IgD-negative memory B cell (primary cell): ENCODE results near the gene NEDD9. TPM values are rescaled to one million over a fixed set of nuclear protein-coding genes. Genes with fewer than 3 reads are reported as not detected.

ENCODE experiments used
- H3K27ac Mint-ChIP-seq, 3 donors: one replicate each; pipeline ENCODE4 v1.8.0; 2020 to 2022; ENCODE audit warnings: mild to moderate bottlenecking in 3 of 3, mixed read lengths in 3 of 3, moderate library complexity in 1 of 3
- H3K27me3 Mint-ChIP-seq: one replicate; pipeline ENCODE4 v1.8.0; 2021; ENCODE audit warnings: mixed read lengths
- H3K36me3 Mint-ChIP-seq: one replicate; pipeline ENCODE4 v1.8.0; 2020; ENCODE audit warnings: mild to moderate bottlenecking, mixed read lengths
- H3K4me1 Mint-ChIP-seq, 3 donors: one replicate each; pipeline ENCODE4 v1.8.0; 2020 to 2022; ENCODE audit warnings: mixed read lengths in 3 of 3, mild to moderate bottlenecking in 1 of 3
- H3K4me3 Mint-ChIP-seq, 4 donors: one replicate each; pipeline ENCODE4 v1.8.0; 2020 to 2022; ENCODE audit warnings: mild to moderate bottlenecking in 4 of 4, mixed read lengths in 4 of 4, moderate library complexity in 3 of 4
- H3K9me3 Mint-ChIP-seq, 3 donors: one replicate each; pipeline ENCODE4 v1.8.0; 2020 to 2021; ENCODE audit warnings: mixed read lengths in 3 of 3, mild to moderate bottlenecking in 1 of 3
- polyA plus RNA-seq: library from polyadenylated mRNA; unstranded; fragments of 300-500 nt; fragmentation: Illumina TruSeq; gene quantifications from one replicate; pipeline ENCODE4 v1.2.3, GENCODE V29; 2021

Gene NEDD9
- polyA plus RNA-seq, 1 donor from 2014 or later, result 32.4 TPM

DNA sequence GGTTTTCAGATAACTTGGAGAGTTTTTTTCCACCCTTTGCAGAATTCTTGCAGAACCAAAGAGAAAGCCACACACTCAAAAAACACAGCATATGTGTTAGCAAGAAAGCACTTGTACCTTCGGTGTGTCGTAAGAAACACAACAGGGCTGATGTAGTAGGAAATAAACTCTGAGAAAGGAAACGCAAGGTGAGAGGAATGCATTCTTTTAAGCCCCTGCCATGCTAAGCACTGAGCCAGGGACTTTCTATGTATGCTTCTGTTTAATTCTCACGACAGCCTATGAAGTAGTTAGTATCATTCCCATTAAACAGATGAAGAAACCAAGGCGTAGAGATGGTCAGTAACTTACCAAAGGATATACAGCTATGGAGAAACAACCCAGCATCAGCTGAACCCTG, 23.1 kb downstream of the NEDD9 start:
- Mint-ChIP-seq H3K27me3 (no peaks in the 10 kb centered on the region), H3K27ac (no peak overlapping the region), H3K4me3 (no peak overlapping the region), H3K36me3 (peaks cover 16% of the 10 kb centered on the region), H3K4me1 (peaks cover 5 to 10% (median 9%) of the 10 kb centered on the region in 3 donors), H3K9me3 (no peaks in the 10 kb centered on the region)

DNA sequence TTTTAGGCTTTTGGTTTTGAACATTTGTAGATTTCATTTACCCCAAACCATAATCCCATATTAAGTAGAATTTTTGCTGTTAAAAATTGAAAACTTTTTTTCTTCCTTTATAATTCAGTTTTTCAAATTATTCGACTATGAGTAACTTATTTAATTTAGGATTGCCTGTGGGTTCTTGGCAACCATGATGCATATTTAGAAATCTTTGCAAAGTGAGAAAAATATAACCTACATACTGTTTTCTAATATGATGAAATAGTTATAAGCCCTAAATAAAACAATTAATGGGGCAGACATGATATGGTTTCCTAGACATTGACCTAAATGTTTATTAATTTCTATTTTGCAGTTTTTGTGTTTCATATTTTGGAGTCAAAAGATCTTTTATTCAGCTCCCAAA, 23.6 kb downstream of the NEDD9 start:
- Mint-ChIP-seq H3K27ac (no peak overlapping the region), H3K36me3 (peaks cover 15% of the 10 kb centered on the region), H3K27me3 (no peaks in the 10 kb centered on the region), H3K9me3 (no peaks in the 10 kb centered on the region), H3K4me3 (no peak overlapping the region), H3K4me1 (peaks cover 5 to 10% (median 9%) of the 10 kb centered on the region in 3 donors)

DNA sequence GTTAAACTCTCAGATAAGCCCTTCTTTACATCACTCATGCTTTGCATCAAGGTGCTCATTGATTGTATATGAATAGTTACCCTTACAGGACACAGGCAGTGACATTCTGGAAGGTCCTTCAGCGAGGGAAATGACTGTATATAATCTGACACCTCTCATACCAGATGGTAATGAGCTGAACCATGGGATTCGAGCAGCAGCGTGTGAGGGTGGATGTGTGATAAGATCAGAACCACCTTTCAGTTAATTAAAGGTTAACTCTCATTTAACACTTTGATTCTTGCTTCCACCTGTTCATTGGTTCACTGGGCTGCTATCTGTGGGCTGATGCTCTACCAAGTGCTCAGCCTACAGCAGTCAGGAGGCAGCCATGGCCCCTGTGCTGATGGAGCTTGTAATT, 24.2 kb downstream of the NEDD9 start:
- no peak overlapping the region for H3K27ac Mint-ChIP-seq
- no peaks in the 10 kb centered on the region for H3K27me3 Mint-ChIP-seq
- peaks cover 5 to 10% (median 9%) of the 10 kb centered on the region in 3 donors for H3K4me1 Mint-ChIP-seq
- no peak overlapping the region for H3K4me3 Mint-ChIP-seq
- no peaks in the 10 kb centered on the region for H3K9me3 Mint-ChIP-seq
- peaks cover 15% of the 10 kb centered on the region for H3K36me3 Mint-ChIP-seq

DNA sequence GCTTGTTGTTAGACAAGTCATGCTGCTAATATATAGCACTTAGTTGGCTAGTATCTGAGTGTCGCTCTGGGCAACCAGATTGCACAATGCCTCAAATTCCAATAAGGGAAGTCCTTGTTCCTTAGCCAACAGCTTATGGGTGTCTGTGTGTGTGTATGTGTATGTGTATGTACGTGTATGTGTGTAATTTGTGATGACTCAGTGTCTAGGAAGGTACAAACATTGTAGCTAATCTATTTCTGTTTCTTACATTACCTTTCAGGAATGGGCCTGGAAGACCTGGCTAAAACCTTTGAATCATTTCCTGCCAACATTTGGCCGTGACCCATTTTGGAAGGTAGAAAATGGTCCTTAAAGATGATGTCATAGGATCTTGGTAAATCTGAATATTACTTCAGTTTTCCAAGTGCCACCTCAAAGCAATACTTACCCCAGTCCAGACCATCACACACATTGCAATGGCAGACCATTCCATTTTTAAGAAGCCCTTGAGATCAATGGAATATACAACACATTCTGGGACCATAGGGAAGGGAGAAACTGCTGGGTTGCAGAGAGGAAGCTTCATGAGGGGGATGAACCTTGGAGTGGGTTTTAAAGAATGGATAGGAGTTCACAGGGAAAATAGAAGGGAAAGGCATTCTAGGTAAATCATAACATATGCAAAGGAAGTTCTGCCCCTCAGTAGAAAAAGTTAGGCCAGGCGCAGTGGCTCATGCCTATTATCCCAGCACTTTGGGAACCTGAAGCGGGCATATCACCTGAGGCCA, 25.1 kb downstream of the NEDD9 start:
- peaks cover 5 to 10% (median 9%) of the 10 kb centered on the region in 3 donors for H3K4me1 Mint-ChIP-seq
- H3K9me3 Mint-ChIP-seq, result no peaks in the 10 kb centered on the region
- H3K27me3 Mint-ChIP-seq, result no peaks in the 10 kb centered on the region
- H3K4me3 Mint-ChIP-seq, result no peak overlapping the region
- peaks cover 11% of the 10 kb centered on the region for H3K36me3 Mint-ChIP-seq
- H3K27ac Mint-ChIP-seq, result no peak overlapping the region

DNA sequence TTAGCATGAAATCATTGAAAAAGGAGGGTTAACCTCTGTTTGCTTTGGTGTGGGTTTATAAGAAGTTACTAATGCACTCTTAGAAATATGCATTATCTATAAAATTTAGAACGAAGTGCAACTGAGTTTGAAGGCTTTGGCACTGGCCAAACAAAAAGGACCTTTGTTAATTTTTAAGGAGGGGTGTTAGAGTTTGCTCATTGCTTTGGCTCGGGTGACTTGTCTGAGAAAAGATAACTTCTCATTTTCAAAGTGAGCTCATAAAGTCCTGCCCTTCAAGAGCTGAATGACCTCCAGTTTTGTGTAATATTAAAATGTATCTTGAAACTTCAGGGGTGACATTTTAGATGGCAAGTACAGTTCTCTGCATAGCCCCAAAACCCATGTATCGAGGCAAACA, 25.9 kb downstream of the NEDD9 start:
- H3K27me3 Mint-ChIP-seq, result no peaks in the 10 kb centered on the region
- no peak overlapping the region for H3K4me3 Mint-ChIP-seq
- no peak overlapping the region for H3K27ac Mint-ChIP-seq
- no peaks in the 10 kb centered on the region for H3K9me3 Mint-ChIP-seq
- peaks cover 8% of the 10 kb centered on the region for H3K36me3 Mint-ChIP-seq
- peaks cover 4 to 10% (median 9%) of the 10 kb centered on the region in 3 donors for H3K4me1 Mint-ChIP-seq

DNA sequence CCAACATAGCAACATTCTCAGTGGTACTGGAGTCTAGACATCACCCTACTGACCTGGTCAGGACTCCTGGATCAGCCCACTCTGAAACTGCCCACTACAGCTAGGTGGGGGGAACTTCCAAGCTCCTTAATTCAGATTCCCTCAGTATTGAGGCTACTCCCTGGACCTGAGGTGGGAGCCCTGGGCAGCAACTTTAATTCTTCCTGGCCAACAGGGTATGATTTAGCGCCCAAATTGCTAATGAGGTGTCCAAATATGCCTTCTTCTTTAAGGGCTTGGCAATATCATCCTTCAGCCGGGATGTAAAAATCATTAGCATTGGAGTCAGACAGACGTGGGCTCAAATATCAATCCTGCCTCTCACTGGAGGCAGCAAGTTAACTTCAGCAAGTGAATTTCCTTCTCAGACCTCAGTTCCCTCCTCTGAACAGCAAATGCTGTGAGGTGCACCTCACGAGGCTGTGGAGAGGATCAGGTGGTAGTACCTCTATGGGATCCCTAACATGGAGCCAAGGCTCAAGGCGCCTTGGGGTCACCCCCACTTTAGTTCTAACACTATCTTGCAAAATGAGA, 27.6 kb downstream of the NEDD9 start:
- Mint-ChIP-seq H3K27me3 (no peaks in the 10 kb centered on the region), H3K36me3 (peaks cover 6% of the 10 kb centered on the region), H3K4me1 (peaks cover 7 to 15% (median 9%) of the 10 kb centered on the region in 3 donors), H3K4me3 (no peak overlapping the region), H3K9me3 (no peaks in the 10 kb centered on the region), H3K27ac (peak overlapping the region in 1 of 3 donors; percentile 35)

DNA sequence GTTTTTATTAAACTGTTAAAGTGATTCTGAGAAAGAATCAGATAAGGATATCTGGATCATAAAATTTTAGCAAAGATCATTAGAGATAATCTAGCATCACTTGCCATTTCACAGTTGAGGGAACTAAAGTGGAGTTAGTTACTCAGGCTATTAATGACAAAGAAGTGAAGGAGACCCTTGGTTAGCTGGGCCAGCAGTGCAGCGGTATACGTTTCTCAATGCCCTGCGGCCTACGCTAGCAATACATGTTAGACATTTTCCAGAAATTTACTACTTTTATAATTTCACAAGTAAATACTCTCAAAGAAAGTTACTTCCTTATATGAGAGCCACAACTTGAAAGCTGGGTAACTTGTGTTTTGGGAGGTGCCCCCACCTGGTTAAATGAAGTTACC, 28.5 kb downstream of the NEDD9 start:
- Mint-ChIP-seq H3K36me3 (peaks cover 7% of the 10 kb centered on the region), H3K27ac (no peak overlapping the region), H3K4me3 (no peak overlapping the region), H3K9me3 (peaks cover 0 to 1% (median 0%) of the 10 kb centered on the region in 3 donors), H3K27me3 (no peaks in the 10 kb centered on the region), H3K4me1 (peaks cover 11 to 21% (median 14%) of the 10 kb centered on the region in 3 donors)

DNA sequence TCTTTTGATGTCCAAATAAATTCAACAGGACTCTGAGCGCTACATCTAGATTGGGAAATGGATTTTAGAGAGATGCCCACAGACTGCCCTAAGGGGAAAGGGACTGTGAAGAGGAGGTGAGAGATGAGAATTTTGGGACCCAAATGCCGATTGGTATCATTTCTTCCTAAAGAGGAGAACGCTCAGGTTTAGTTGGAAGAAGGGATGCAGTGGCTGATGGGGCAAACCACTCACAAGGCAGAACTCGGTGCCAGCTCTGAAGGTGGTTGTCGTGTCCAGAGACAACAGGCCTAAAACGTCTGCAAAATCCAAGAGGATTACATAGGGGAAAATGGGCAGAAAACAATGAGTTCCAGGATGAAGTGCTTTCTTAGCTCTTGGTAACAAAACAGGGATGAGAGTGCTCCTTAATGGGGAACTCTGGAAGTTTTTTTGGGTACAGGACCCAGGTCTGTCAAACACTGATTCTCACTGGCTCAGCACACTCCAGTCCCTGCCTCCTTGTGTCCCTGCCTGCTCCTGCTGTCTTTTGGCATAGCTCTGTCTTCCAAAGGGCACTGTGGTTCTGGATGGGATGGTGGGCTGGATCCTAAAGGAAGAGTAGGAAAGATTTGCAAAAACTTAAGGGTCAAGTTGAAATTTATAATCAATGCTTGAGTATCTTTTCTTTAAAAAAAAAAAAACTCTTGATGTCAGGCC, 29.0 kb downstream of the NEDD9 start:
- Mint-ChIP-seq H3K27me3 (no peaks in the 10 kb centered on the region), H3K4me3 (no peak overlapping the region), H3K36me3 (peaks cover 9% of the 10 kb centered on the region), H3K4me1 (peaks cover 16 to 22% (median 17%) of the 10 kb centered on the region in 3 donors), H3K9me3 (peaks cover 0 to 1% (median 0%) of the 10 kb centered on the region in 3 donors), H3K27ac (peak overlapping the region in 1 of 3 donors; percentile 59)

DNA sequence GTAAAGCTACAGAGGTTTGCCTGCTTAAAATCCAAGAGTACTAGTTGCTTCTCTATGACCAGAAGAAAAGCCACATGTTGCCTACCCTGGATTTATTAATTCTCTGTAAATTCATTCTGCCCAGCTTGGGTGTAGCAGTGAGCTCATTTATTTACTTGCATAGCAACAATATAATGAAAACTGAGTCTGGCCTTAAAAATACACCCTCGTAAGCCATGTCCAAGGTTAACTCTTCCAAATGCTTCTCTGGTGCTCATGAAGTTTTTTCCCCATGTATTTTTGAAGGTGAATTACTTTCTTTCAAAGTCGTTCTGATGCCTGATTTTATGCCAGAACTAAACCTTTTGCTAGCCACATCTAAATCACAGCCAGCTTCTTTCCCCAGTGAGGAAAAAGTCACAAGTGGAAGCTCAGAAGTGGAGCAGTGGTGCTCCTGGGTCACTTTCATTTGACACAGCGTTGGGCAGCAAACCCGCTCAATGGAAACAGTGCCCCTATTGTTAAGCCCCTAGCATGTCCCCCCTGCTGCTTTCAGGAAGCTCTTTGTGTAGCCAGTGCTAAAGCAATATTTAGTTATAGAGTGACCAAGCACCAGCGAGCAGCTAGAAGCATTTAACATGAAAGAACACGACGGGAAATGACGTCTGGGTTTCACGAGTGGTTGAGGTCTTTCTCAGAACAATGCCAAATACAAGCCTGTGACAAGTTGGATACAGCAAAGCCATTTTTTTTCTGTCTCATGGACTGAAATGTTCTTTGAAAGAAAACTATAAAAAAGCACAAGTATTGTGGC, 29.8 kb downstream of the NEDD9 start:
- peaks cover 0 to 1% (median 0%) of the 10 kb centered on the region in 3 donors for H3K9me3 Mint-ChIP-seq
- H3K4me3 Mint-ChIP-seq, result no peak overlapping the region
- no peaks in the 10 kb centered on the region for H3K27me3 Mint-ChIP-seq
- peaks cover 12% of the 10 kb centered on the region for H3K36me3 Mint-ChIP-seq
- peaks cover 18 to 22% (median 19%) of the 10 kb centered on the region in 3 donors for H3K4me1 Mint-ChIP-seq
- H3K27ac Mint-ChIP-seq, result peak overlapping the region in 1 of 3 donors; percentile 59

DNA sequence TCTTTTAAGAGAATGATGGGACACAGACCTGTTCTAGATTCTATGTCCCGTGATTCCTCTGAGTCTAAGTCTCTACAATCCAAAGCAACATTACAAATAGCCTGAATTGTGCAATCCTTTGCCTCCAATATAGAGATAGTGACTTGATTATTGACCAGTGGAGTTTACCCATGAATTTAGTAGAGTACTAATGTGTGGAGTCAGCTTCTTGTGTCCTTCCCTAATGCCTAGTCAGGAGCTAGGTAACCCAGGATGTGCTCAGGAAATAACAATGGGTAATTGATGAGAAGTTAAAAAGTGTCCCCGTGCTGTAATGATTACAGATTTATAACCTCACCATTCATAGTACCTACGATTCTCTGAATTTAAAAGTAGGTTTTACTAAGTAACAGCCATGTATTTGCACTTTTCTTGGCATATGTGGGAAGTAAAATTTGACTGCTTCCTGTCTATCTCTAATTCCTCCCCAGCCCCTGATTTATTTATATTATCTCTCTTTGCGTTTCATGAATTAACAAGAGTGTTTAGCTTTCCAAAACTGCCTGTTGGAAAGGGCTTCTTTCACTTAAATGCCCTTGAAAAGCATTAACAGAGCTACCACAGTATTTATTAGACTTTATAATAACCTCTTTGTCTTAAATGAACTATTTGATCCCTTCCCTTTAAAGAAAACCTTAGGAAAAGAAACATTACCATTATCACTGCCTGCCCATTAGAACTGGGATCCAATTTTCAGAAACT, 30.5 kb downstream of the NEDD9 start:
- peaks cover 0 to 1% (median 0%) of the 10 kb centered on the region in 3 donors for H3K9me3 Mint-ChIP-seq
- no peak overlapping the region for H3K4me3 Mint-ChIP-seq
- peak overlapping the region in 1 of 3 donors; percentile 19 for H3K27ac Mint-ChIP-seq

DNA sequence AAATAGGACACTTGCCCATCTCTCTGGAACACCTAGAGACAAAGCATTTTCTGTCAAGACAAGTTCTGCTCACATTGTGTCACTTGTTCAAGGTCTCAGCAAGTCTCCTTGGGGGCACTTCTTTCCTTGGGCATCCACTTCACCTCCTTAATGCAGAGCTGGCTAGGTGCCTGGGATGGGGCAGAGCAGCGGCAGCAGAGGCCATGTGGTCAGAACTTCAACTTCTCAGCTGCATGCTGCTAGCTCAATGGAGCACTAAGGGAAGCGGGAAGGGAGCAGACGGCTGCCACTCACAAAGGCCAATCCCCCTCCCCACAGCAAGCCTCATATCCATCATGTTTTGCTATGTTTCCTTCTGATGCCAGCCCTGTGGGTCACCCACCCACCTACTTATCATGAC, 31.5 kb downstream of the NEDD9 start:
- Mint-ChIP-seq H3K27me3 (no peaks in the 10 kb centered on the region), H3K4me3 (no peak overlapping the region), H3K27ac (no peak overlapping the region), H3K36me3 (peaks cover 16% of the 10 kb centered on the region), H3K4me1 (peaks cover 9 to 15% (median 14%) of the 10 kb centered on the region in 3 donors), H3K9me3 (peaks cover 0 to 1% (median 0%) of the 10 kb centered on the region in 3 donors)

More for the DNA sequence above, 30.5 kb downstream of the NEDD9 start:
- no peaks in the 10 kb centered on the region for H3K27me3 Mint-ChIP-seq
- peaks cover 14% of the 10 kb centered on the region for H3K36me3 Mint-ChIP-seq
- H3K4me1 Mint-ChIP-seq, result peaks cover 14 to 19% (median 14%) of the 10 kb centered on the region in 3 donors

DNA sequence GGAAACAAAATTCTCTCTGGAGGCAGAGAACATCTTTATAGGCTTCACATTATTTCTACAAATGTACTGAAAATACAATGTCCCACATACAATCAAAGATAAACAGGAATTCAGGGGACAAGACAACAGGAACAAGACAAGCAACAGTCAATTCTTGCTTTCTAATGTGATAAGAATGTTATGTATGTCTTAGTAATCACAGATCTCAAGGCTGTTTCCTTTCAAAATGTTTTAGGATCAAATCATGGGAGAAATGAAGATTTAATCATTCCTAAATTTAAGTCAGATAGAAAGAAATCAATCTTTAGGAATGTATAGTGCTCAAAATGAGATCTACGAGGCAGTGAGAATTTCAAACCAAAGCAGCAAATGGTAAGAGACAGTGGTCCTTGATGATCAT, 32.1 kb downstream of the NEDD9 start:
- Mint-ChIP-seq H3K36me3 (peaks cover 14% of the 10 kb centered on the region), H3K4me1 (peaks cover 9 to 15% (median 14%) of the 10 kb centered on the region in 3 donors), H3K4me3 (no peak overlapping the region), H3K9me3 (peaks cover 0 to 1% (median 0%) of the 10 kb centered on the region in 3 donors), H3K27ac (peak overlapping the region in 2 of 3 donors; percentile 25 to 93), H3K27me3 (no peaks in the 10 kb centered on the region)

DNA sequence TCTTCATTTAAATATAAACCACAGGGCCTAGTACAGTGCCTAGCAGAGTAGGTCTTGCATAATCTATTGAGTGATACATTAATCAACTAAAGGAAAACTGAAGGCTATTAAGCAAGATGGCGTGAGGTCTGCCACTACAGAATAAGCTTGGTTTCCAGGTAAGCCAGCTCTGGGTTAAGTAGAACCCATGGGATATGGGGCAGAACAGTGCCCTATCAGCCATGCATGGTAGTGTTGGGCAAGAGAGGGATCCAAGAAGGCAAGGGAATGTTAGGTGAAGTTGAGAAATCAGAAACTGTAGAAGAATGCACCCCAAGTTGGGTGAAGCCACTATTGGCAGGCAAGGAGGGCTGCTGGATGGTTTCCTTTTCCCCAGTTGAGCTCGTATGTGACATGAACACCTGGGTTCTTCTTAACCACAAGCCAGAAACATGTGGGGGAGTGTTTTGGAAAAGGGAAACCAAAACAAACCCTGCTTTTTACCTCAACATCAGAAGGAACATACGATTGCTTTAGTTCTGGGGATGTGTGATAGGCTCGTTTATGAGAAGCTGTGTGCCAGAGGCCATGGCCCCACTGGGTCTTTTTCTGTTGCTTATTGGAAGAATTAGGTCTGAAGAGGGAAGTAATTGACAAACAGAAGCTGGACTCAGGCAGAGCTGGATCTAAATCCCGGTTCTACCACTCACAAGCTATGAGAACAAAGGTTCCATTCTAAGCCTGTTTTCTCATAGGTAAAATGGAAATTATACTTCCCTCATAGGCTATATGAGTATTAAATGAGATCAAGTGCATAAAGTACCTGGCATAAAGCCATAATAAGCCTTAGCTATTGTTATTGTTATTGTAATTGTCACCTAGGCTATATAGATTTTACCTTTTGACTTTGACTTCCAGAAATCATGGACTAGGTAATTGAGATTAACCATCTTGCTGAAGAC, 33.5 kb downstream of the NEDD9 start:
- peaks cover 16% of the 10 kb centered on the region for H3K36me3 Mint-ChIP-seq
- peaks cover 9 to 15% (median 14%) of the 10 kb centered on the region in 3 donors for H3K4me1 Mint-ChIP-seq
- H3K9me3 Mint-ChIP-seq, result peaks cover 0 to 1% (median 0%) of the 10 kb centered on the region in 3 donors
- H3K4me3 Mint-ChIP-seq, result no peak overlapping the region
- H3K27me3 Mint-ChIP-seq, result no peaks in the 10 kb centered on the region
- peak overlapping the region in 2 of 3 donors; percentile 13 to 93 for H3K27ac Mint-ChIP-seq
